AG09319 (cell line): ENCODE measurements around the gene PLEKHG1.

Source experiments
- DNase-seq: peaks from one replicate; pipeline ENCODE4 v3.0.0-alpha.2; 2010; ENCODE audit warnings: low read depth; ENCODE audit errors: extremely low read depth
- CTCF ChIP-seq: IDR thresholded peaks from 2 replicates; pipeline ENCODE4 v1.5.1; 2011; ENCODE audit warnings: low read depth, mild to moderate bottlenecking, inconsistent platforms, low read length, moderate library complexity

The PLEKHG1 gene

GRCh38 chr6:150599199-150600009, at the start of gene PLEKHG1:
PLEKHG1 (plus strand) TSS chr6:150599885; CDS start chr6:150733682, 133,797 bp downstream.
- DNase-seq, result no peak

GRCh38 chr6:150550244-150550643, 49.4 kb upstream of the PLEKHG1 start:
- TF ChIP-seq CTCF, result no peak

More at GRCh38 chr6:150599199-150600009, at the start of gene PLEKHG1:
- TF ChIP-seq CTCF, result no peak

GRCh38 chr6:150557043-150557599, 42.6 kb upstream of the PLEKHG1 start:
- TF ChIP-seq CTCF, result no peak
- DNase-seq, result no peak

More at GRCh38 chr6:150550244-150550643, 49.4 kb upstream of the PLEKHG1 start:
- DNase-seq, result no peak

GRCh38 chr6:150560004-150560883, 39.4 kb upstream of the PLEKHG1 start:
- DNase-seq, result no peak
- TF ChIP-seq CTCF, result no peak

- no peak for DNase-seq
- TF ChIP-seq CTCF, result no peak
These were observed 38.8 kb upstream of the PLEKHG1 start for GRCh38 chr6:150560884-150561219.

- no peak for TF ChIP-seq CTCF
- no peak for DNase-seq
These were observed 33.7 kb upstream of the PLEKHG1 start for GRCh38 chr6:150565945-150566344.
